ENCODE results near the gene ZDHHC13.

ZDHHC13 gene

DNA sequence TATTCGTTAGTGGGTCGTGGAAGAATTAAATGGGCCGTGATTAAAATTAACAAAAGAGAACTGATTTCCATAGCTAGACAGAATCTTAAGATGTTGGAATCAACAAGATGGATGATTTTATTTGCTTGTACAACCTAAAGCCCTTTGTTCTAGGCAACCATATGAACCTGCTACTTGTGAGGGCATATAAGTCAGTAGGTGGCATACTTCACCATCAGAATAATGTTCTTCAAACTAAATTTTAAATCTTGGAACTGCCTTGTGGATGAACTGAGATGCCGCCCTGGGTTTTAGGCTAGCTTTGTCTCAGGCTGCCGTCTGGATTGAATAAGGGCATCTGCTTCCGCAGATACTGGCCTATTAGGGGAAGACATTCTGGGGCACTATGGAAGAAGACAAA is 43.9 kb downstream of the ZDHHC13 start:
- Histone ChIP-seq H3K27me3 (ENCODE audit: control insufficient read depth, insufficient read depth, low read length) (no peaks in the 10 kb centered on the region), H3K27ac (ENCODE audit: low read depth, low read length) (no peak overlapping the region), H3K4me3 (ENCODE audit: low read length) (no peak overlapping the region), H3K36me3 (ENCODE audit: control insufficient read depth, insufficient read depth, low read length) (peaks cover under 1% of the 10 kb centered on the region), H3K9ac (ENCODE audit: low read length) (no peak overlapping the region), H3K4me1 (ENCODE audit: control insufficient read depth, insufficient read depth, low read length) (no peaks in the 10 kb centered on the region)

DNA sequence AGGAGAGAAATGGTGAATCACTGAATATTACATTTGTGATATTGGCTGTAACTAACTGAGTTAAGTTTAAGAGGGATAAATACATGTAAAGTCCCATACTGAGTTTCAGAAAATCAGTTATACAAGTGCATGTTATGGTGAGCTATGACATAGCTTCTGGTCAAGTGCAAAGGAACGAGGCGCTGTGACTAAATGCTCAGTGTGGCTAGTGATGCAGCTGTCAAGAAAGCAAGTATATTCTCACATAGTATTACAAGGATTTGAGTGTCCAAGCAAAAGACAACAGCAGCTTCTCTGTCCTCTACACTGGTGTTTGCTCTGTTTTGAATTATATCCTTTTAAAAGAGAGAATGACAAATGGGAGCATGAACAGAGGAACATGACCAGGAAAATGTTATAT is 44.7 kb downstream of the ZDHHC13 start:
- H3K36me3 ChIP-seq (ENCODE audit: control insufficient read depth, insufficient read depth, low read length): no peaks in the 10 kb centered on the region

DNA sequence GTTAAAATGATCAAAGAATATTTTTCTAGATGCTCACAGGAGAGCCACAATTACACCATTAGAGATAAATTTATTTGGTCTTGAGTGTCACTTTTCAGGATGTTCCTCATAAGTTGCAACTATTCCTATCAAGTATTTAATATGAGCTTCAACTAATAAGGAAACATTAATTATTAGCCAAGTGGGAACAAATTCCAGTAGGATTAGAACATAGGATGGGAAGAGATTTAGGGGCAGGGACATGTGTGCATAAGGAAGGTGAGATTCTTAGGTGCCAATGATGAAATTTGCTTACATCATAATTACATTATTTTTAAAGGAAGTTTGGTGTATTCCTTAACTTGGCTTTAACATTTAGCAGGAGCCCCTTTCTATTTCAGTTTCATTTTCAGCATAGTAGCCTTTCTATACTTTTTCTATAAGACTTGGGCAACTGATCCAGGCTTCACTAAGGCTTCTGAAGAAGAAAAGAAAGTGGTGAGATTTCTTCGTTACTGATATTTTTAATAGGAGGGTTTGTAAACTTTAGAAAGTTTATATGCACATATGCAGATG is 46.1 kb downstream of the ZDHHC13 start:
- Histone ChIP-seq H3K27ac (ENCODE audit: low read depth, low read length) (no peak overlapping the region), H3K27me3 (ENCODE audit: control insufficient read depth, insufficient read depth, low read length) (no peaks in the 10 kb centered on the region), H3K9ac (ENCODE audit: low read length) (no peak overlapping the region), H3K36me3 (ENCODE audit: control insufficient read depth, insufficient read depth, low read length) (no peaks in the 10 kb centered on the region), H3K4me3 (ENCODE audit: low read length) (no peak overlapping the region), H3K4me1 (ENCODE audit: control insufficient read depth, insufficient read depth, low read length) (no peaks in the 10 kb centered on the region)

More for the DNA sequence above, 44.7 kb downstream of the ZDHHC13 start:
- no peak overlapping the region for H3K4me3 ChIP-seq (ENCODE audit: low read length)
- no peaks in the 10 kb centered on the region for H3K27me3 ChIP-seq (ENCODE audit: control insufficient read depth, insufficient read depth, low read length)
- H3K4me1 ChIP-seq (ENCODE audit: control insufficient read depth, insufficient read depth, low read length): no peaks in the 10 kb centered on the region
- no peak overlapping the region for H3K9ac ChIP-seq (ENCODE audit: low read length)
- no peak overlapping the region for H3K27ac ChIP-seq (ENCODE audit: low read depth, low read length)

DNA sequence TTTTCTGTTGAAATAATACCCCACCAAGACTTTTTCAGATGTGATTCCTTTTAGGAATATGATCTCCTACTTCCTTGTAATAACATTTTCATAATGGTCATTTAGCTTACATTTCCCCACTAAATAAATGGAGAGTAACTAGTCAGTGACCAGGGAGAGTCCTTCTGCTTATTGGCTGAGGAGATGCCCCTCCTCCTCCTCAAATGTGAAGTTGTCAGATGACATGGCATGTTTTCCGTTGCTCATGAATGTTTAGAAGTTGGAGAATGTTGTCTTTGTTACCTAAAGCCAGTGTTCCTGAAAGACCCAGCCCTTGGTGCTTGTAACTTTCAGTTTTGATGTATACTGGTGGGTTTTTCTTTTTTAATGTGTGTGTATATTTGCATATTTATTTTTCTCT is 46.6 kb downstream of the ZDHHC13 start:
- no peaks in the 10 kb centered on the region for H3K4me1 ChIP-seq (ENCODE audit: control insufficient read depth, insufficient read depth, low read length)
- H3K27me3 ChIP-seq (ENCODE audit: control insufficient read depth, insufficient read depth, low read length): no peaks in the 10 kb centered on the region
- H3K4me3 ChIP-seq (ENCODE audit: low read length): no peak overlapping the region
- H3K9ac ChIP-seq (ENCODE audit: low read length): no peak overlapping the region
- H3K27ac ChIP-seq (ENCODE audit: low read depth, low read length): no peak overlapping the region
- H3K36me3 ChIP-seq (ENCODE audit: control insufficient read depth, insufficient read depth, low read length): no peaks in the 10 kb centered on the region

DNA sequence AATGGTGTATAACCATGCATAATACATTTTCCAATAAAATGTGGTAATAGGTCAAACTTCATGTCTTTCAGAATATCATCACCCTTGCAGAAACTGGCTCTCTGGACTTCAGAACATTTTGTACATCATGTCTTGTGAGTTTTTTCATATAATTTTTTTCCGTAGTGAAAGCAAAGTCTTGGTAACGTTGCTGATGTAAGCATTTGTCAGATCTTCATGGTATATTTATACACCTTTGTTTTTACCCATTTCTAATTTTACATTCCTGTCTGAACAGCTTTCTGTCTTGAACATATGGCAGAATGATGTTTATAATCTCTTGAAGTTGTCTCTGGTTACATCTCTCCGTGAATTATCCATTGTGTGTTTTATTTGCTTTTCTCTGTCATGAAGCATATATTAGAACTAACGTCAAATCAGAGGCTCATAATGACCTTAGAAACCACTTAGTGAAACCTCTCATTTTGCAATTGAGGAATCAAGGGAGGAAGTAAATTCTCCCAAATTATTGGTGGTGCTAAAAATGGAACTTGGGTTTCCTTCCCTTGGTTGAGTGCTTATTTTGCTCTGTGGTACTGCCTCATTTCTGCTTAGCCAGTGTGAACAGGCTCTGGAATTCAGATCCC is 47.4 kb downstream of the ZDHHC13 start:
- H3K9ac ChIP-seq (ENCODE audit: low read length): no peak overlapping the region
- no peaks in the 10 kb centered on the region for H3K36me3 ChIP-seq (ENCODE audit: control insufficient read depth, insufficient read depth, low read length)
- no peak overlapping the region for H3K27ac ChIP-seq (ENCODE audit: low read depth, low read length)
- H3K27me3 ChIP-seq (ENCODE audit: control insufficient read depth, insufficient read depth, low read length): no peaks in the 10 kb centered on the region
- no peaks in the 10 kb centered on the region for H3K4me1 ChIP-seq (ENCODE audit: control insufficient read depth, insufficient read depth, low read length)
- no peak overlapping the region for H3K4me3 ChIP-seq (ENCODE audit: low read length)

DNA sequence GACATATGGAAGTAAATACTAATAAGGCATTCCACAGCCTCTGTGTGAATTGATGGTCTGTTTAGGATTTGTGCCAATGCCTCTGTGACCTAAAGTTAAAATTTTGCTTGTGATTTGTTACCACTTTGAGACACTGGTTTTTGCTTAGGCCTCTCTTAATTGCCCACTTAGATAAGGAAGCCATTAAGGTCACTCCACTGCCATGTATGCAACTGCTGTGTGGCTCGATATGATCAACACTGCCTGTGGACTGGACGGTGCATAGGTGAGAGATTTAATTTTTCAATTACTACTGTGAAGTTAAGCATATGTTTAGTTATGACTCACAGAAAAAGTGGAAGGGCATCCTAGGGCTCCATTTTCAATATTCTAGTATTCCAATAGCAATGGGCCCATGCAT is 47.9 kb downstream of the ZDHHC13 start:
- Histone ChIP-seq H3K4me3 (ENCODE audit: low read length) (no peak overlapping the region), H3K36me3 (ENCODE audit: control insufficient read depth, insufficient read depth, low read length) (no peaks in the 10 kb centered on the region), H3K9ac (ENCODE audit: low read length) (no peak overlapping the region), H3K27ac (ENCODE audit: low read depth, low read length) (no peak overlapping the region), H3K27me3 (ENCODE audit: control insufficient read depth, insufficient read depth, low read length) (no peaks in the 10 kb centered on the region), H3K4me1 (ENCODE audit: control insufficient read depth, insufficient read depth, low read length) (no peaks in the 10 kb centered on the region)

DNA sequence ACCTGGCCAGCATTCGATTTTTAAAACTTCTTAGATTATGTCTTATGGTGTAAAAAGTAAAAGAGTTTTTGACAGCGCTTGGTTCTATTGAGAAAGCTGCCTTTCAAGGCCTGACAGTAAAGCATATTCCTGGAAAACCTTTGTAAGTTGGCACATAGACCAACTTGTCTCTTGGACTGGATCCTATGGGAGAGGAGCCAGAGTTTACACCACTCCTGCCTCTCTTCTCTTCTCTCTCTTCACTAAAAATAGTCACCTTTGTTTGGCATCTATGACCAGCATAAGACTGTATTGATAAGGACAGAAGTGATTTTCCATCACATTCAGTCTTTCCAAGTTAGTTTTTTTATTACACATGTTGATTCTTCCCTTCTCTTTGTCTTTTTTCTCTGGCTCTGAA is 51.1 kb downstream of the ZDHHC13 start:
- Histone ChIP-seq H3K27me3 (ENCODE audit: control insufficient read depth, insufficient read depth, low read length) (no peaks in the 10 kb centered on the region), H3K36me3 (ENCODE audit: control insufficient read depth, insufficient read depth, low read length) (peaks cover 2% of the 10 kb centered on the region), H3K4me3 (ENCODE audit: low read length) (no peak overlapping the region), H3K27ac (ENCODE audit: low read depth, low read length) (no peak overlapping the region), H3K4me1 (ENCODE audit: control insufficient read depth, insufficient read depth, low read length) (no peaks in the 10 kb centered on the region), H3K9ac (ENCODE audit: low read length) (no peak overlapping the region)

DNA sequence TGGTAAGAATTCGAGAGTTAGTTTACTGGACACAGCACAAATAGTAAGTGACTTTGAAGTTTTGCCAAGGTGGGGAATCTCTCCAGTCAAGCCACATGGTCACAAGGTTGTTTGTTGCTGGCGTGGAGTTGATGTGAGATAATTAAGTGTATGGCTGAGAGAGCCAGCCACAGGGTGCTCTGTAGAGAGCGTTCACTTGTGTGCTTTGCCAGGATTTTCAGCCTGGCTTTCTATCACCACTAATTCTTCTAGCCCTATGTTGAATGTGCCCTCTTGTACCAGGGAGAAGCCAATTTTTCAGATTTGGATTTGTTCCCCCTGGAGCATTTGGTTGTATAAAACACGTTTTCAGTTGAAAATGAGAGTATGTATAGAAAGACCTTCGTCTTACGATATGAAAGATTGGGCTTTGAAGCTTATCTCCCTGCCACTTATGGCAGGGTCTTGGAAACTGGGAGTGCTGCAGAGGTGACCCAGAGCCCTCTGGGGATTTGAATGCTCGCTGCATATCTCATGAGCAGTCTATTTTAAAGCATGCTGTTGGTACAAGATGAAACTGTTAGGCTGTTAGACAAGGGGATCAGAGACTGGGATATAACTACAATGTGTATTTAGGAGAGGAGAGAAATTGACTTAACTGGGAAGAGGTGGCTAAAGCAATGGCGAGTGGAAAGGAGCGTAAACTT is 56.2 kb downstream of the ZDHHC13 start:
- Histone ChIP-seq H3K27me3 (ENCODE audit: control insufficient read depth, insufficient read depth, low read length) (no peaks in the 10 kb centered on the region), H3K9ac (ENCODE audit: low read length) (no peak overlapping the region), H3K36me3 (ENCODE audit: control insufficient read depth, insufficient read depth, low read length) (peaks cover 2% of the 10 kb centered on the region), H3K4me3 (ENCODE audit: low read length) (no peak overlapping the region), H3K4me1 (ENCODE audit: control insufficient read depth, insufficient read depth, low read length) (no peaks in the 10 kb centered on the region), H3K27ac (ENCODE audit: low read depth, low read length) (no peak overlapping the region)

DNA sequence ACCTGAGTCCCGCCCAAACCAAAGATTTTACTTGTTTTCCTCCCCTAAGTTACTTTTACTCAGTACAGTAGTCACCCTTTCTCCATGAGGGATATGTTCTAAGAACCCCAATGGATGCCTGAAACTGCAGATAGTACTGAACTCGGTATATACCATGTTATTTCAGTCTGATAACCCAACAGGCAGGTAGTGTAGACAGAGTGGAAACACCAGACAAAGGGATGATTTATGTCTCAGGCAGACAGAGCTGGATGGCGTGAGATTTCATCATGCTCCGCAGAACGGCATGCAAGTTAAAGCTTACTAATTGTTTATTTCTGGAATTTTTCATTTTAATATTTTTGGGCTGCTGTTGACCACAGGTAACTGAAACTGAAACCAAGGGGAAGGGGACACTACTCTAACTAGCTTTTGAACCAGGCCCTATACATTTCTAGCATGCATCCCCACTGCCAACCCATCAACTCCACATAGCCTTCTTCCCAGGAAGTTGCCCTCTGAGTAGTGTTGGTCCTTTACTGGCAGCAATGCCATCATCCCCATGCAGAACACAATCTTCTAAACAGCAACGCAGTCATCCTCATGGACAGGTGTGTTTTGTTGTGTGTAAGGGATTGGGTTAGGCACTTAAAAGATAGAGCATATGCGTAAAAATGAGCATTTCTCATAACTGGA is 57.1 kb downstream of the ZDHHC13 start:
- Histone ChIP-seq H3K27ac (ENCODE audit: low read depth, low read length) (no peak overlapping the region), H3K36me3 (ENCODE audit: control insufficient read depth, insufficient read depth, low read length) (peaks cover 2% of the 10 kb centered on the region), H3K4me3 (ENCODE audit: low read length) (no peak overlapping the region), H3K27me3 (ENCODE audit: control insufficient read depth, insufficient read depth, low read length) (no peaks in the 10 kb centered on the region), H3K4me1 (ENCODE audit: control insufficient read depth, insufficient read depth, low read length) (no peaks in the 10 kb centered on the region), H3K9ac (ENCODE audit: low read length) (no peak overlapping the region)

DNA sequence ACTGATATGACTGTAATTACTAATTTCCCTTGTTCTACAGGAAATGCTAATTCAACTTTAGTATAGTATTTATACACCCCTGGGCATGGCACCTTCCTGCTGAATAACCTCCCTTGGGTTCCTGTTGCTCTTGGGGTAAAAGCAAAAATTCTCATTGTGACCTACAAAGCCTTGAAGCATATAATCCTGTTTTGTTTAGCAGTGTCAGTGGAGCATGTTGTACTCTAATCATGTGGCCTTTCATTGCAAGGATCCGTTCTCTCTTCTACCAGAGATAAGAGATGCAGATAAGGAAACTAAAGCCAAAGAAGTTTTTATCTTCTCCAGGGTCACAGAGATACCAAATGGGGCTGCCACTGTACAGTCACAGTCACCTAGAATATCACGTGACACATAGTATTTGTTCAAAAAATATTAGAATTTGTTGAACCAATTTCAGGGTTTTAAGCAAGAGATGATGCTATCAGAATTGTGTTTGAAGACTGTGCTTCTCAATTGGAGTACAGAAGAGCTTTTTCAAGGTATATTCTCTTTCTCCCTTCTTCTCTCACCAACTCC is 59.7 kb downstream of the ZDHHC13 start:
- Histone ChIP-seq H3K36me3 (ENCODE audit: control insufficient read depth, insufficient read depth, low read length) (peaks cover 2% of the 10 kb centered on the region), H3K4me3 (ENCODE audit: low read length) (no peak overlapping the region), H3K9ac (ENCODE audit: low read length) (no peak overlapping the region), H3K4me1 (ENCODE audit: control insufficient read depth, insufficient read depth, low read length) (no peaks in the 10 kb centered on the region), H3K27me3 (ENCODE audit: control insufficient read depth, insufficient read depth, low read length) (no peaks in the 10 kb centered on the region), H3K27ac (ENCODE audit: low read depth, low read length) (no peak overlapping the region)

DNA sequence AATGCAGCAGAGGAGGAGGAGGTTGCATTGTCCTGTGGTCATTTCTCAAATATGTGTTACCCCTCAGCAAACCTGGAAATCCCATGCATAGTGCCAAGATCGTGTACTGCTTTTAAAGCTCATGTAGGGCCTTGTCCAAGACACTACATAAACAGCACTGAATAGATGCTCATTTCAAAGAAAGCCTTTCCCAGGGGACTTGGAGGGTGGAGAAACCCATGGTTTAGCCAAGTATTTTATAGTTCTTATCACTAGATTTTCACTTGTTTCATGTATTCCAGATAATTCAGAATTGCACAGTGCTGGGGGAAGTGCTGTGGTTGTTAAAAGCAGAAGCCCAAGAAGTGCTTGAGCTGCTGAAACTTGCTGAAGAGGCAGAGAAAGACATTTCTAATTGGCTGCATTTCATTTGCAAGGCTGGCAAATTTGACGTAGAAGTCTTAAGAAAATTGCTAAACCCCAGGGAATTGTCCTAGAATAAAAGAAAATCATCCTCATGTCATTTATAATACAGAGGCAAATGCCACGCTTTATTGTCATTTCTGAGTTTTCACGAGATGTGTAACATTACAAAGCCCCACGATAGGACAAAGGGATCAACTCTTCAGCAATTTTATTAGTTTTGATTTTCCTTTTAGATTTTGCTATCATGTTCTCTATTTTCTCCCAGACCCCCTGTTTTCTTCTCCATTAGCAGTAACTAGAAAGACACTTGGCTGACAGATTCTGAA is 64.7 kb downstream of the ZDHHC13 start:
- H3K36me3 ChIP-seq (ENCODE audit: control insufficient read depth, insufficient read depth, low read length): no peaks in the 10 kb centered on the region
- H3K27me3 ChIP-seq (ENCODE audit: control insufficient read depth, insufficient read depth, low read length): no peaks in the 10 kb centered on the region
- no peaks in the 10 kb centered on the region for H3K4me1 ChIP-seq (ENCODE audit: control insufficient read depth, insufficient read depth, low read length)
- no peak overlapping the region for H3K27ac ChIP-seq (ENCODE audit: low read depth, low read length)
- H3K9ac ChIP-seq (ENCODE audit: low read length): no peak overlapping the region
- H3K4me3 ChIP-seq (ENCODE audit: low read length): no peak overlapping the region

DNA sequence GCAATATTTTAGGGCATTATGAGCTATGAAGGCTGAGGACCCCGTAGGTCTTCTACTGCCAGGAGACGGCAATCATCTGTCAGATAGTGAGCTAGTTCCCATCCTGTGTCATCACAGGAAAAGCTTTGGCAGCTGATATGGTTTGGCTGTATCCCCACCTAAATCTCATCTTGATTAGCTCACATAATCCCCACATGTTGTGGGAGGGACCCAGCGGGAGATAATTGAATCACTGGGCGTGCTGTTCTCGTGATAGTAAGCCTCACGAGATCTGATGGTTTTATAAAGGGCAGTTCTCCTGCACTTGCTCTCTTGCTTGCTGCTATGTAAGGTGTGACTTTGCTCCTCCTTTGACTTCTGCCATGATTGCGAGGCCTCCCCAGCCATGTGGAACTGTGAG is 66.7 kb downstream of the ZDHHC13 start:
- Histone ChIP-seq H3K9ac (ENCODE audit: low read length) (no peak overlapping the region), H3K4me1 (ENCODE audit: control insufficient read depth, insufficient read depth, low read length) (no peaks in the 10 kb centered on the region), H3K27me3 (ENCODE audit: control insufficient read depth, insufficient read depth, low read length) (no peaks in the 10 kb centered on the region), H3K4me3 (ENCODE audit: low read length) (no peak overlapping the region), H3K27ac (ENCODE audit: low read depth, low read length) (no peak overlapping the region), H3K36me3 (ENCODE audit: control insufficient read depth, insufficient read depth, low read length) (no peaks in the 10 kb centered on the region)

Measured in rectal smooth muscle tissue (tissue), 1 donor.